ENCODE measurements around the gene SLC5A1. TPM values are rescaled to one million over a fixed set of nuclear protein-coding genes. Genes with fewer than 3 reads are reported as not detected.

Gene SLC5A1
- total RNA-seq, 1 experiment from 2014 or later, result 0.03 TPM

- no peak for TF ChIP-seq TCF7L2 (IDR thresholded peaks at IDR 0.05; ENCODE audit: low read depth, low read length)
- TF ChIP-seq SIN3A (IDR thresholded peaks at IDR 0.05; ENCODE audit: borderline replicate concordance, insufficient read depth, low read depth, low read length), result no peak
- TF ChIP-seq CTCF (IDR thresholded peaks at IDR 0.05), result no peak
- no peaks in the 10 kb centered on the region for H3K27me3 ChIP-seq (ENCODE audit: control insufficient read depth, insufficient read depth, low read length)
- no peaks in the 10 kb centered on the region for H3K36me3 ChIP-seq (ENCODE audit: control insufficient read depth, insufficient read depth, low read length)
- no peaks in the 10 kb centered on the region for H3K4me1 ChIP-seq (ENCODE audit: control insufficient read depth, insufficient read depth, low read length)
- ChIA-PET POLR2A (no interaction called here), CTCF (interaction anchor here (0.5 kb wide), 1 partner anchor 106 kb away, joined by 3 read pairs; no protein-coding TSS in a partner anchor)
- H3K9me3 ChIP-seq (ENCODE audit: control insufficient read depth, insufficient read depth, low read depth, low read length), result no peaks in the 10 kb centered on the region
- DNase-seq (ENCODE audit: low read depth, low spot score) (no peak), ATAC-seq (no peak)
- intact Hi-C loops (cut with micrococcal nuclease; ENCODE audit: unreplicated experiment), result loop anchor here (5.0 kb wide), 1 partner anchor 167 kb away; no protein-coding TSS in a partner anchor
- BruUV-seq (replicated peaks), result no TSS peak
- no peak overlapping the region for H3K4me3 ChIP-seq (ENCODE audit: low read depth in 2 of 2, low read length in 2 of 2)
- in situ Hi-C loops (cut with HindIII; ENCODE audit: low pct_unique_long_range_greater_than_20kb, low sequenced_read_pairs), result no loop called here
- no peak overlapping the region for H3K27ac ChIP-seq (ENCODE audit: low read length)
Measured at GRCh38 chr22:32100711-32101110, 57.6 kb downstream of the SLC5A1 start.

GRCh38 chr22:32103658-32104315 lies 60.7 kb downstream of the SLC5A1 start:
- no peak for DNase-seq (ENCODE audit: low read depth, low spot score)
- no peak for ATAC-seq
- Histone ChIP-seq H3K4me3 (ENCODE audit: low read depth in 2 of 2, low read length in 2 of 2) (no peak overlapping the region), H3K36me3 (ENCODE audit: control insufficient read depth, insufficient read depth, low read length) (no peaks in the 10 kb centered on the region), H3K27me3 (ENCODE audit: control insufficient read depth, insufficient read depth, low read length) (no peaks in the 10 kb centered on the region), H3K27ac (ENCODE audit: low read length) (no peak overlapping the region), H3K9me3 (ENCODE audit: control insufficient read depth, insufficient read depth, low read depth, low read length) (no peaks in the 10 kb centered on the region), H3K4me1 (ENCODE audit: control insufficient read depth, insufficient read depth, low read length) (no peaks in the 10 kb centered on the region)
- no peak for TF ChIP-seq POLR2AphosphoS5 (IDR thresholded peaks at IDR 0.05; ENCODE audit: low read depth, low read length)
- TF ChIP-seq TCF7L2 (IDR thresholded peaks at IDR 0.05; ENCODE audit: low read depth, low read length), result no peak
- TF ChIP-seq CTCF (IDR thresholded peaks at IDR 0.05), result peak; percentile 35; the same call in 1 of the 2 replicates
- TF ChIP-seq SIN3A (IDR thresholded peaks at IDR 0.05; ENCODE audit: borderline replicate concordance, insufficient read depth, low read depth, low read length), result no peak
- no peak for TF ChIP-seq REST (IDR thresholded peaks at IDR 0.05; ENCODE audit: insufficient read depth in 1 of 2, low read depth in 2 of 2, low read length in 1 of 2)
- ChIA-PET POLR2A (no interaction called here), CTCF (no interaction called here)
- no TSS peak for BruUV-seq (replicated peaks)
- intact Hi-C loops (cut with micrococcal nuclease; ENCODE audit: unreplicated experiment) (loop anchor here (5.0 kb wide), 1 partner anchor 164 kb away; no protein-coding TSS in a partner anchor), in situ Hi-C loops (cut with HindIII; ENCODE audit: low pct_unique_long_range_greater_than_20kb, low sequenced_read_pairs) (no loop called here)
